HG02870 (cell line): Measurements from ENCODE around the gene RPS6KB1.
"Not testable (repeated sequence)": the region's sequence is repeated elsewhere in the genome, so short reads cannot be mapped to it uniquely, and the experiment has no call there.

ENCODE experiments used
- ATAC-seq: cut with Tn5 transposase; IDR thresholded peaks from one replicate; pipeline ENCODE4 v1.9.1; 2021; ENCODE audit warnings: mild to moderate bottlenecking, moderate library complexity; ENCODE audit not compliant: unreplicated experiment

The RPS6KB1 gene

GRCh38 chr17:59892924-59893675, at the start of gene RPS6KB1, which contains the start of gene TUBD1:
Gene RPS6KB1, plus strand, starts transcription at chr17:59893121. Its CDS starts 64 bp downstream, at chr17:59893185.
Gene TUBD1, minus strand, starts transcription at chr17:59892943. Its CDS starts 1,941 bp downstream, at chr17:59891002.
- peak; percentile 90 for ATAC-seq

GRCh38 chr17:59844884-59845594, 47.9 kb upstream of the RPS6KB1 start:
- ATAC-seq, result no peak

- ATAC-seq, result no peak
Observed at GRCh38 chr17:59845595-59846393, 47.1 kb upstream of the RPS6KB1 start.

GRCh38 chr17:59846394-59847165, 46.3 kb upstream of the RPS6KB1 start:
- ATAC-seq, result peak; percentile 50

- ATAC-seq, result no peak
Observed at GRCh38 chr17:59848385-59848668, 44.6 kb upstream of the RPS6KB1 start.

- ATAC-seq, result peak; percentile 55
Observed at GRCh38 chr17:59848778-59849177, 44.1 kb upstream of the RPS6KB1 start.

GRCh38 chr17:59850311-59850710, 42.6 kb upstream of the RPS6KB1 start:
- not testable (repeated sequence) for ATAC-seq

GRCh38 chr17:59851439-59852375, 41.2 kb upstream of the RPS6KB1 start:
- ATAC-seq, result no peak

- ATAC-seq, result not testable (repeated sequence)
Observed at GRCh38 chr17:59852847-59853167, 40.1 kb upstream of the RPS6KB1 start.

GRCh38 chr17:59853168-59853918, 39.6 kb upstream of the RPS6KB1 start:
- ATAC-seq, result peak; percentile 52

- not testable (repeated sequence) for ATAC-seq
Observed at GRCh38 chr17:59853919-59854729, 38.8 kb upstream of the RPS6KB1 start.

- ATAC-seq, result no peak
Observed at GRCh38 chr17:59856859-59857794, 35.8 kb upstream of the RPS6KB1 start.

GRCh38 chr17:59858167-59858816, 34.6 kb upstream of the RPS6KB1 start:
- ATAC-seq, result no peak

- ATAC-seq, result no peak
Observed at GRCh38 chr17:59858932-59859331, 34.0 kb upstream of the RPS6KB1 start.

- ATAC-seq, result no peak
Observed at GRCh38 chr17:59859444-59860025, 33.4 kb upstream of the RPS6KB1 start.

- ATAC-seq, result no peak
Observed at GRCh38 chr17:59863616-59864015, 29.3 kb upstream of the RPS6KB1 start.

GRCh38 chr17:59869941-59870218, 23.0 kb upstream of the RPS6KB1 start:
- no peak for ATAC-seq
